ENCODE results near the gene HLA-DQA2.
"Not testable (repeated sequence)": the region's sequence is repeated elsewhere in the genome, so short reads cannot be mapped to it uniquely, and the experiment has no call there.

Gene HLA-DQA2

GRCh38 chr6:32741031-32741960 is at the start of gene HLA-DQA2:
TSS of gene HLA-DQA2 (plus strand) at chr6:32741391. CDS start at chr6:32741444, 53 bp downstream.
- DNase-seq, result no peak

GRCh38 chr6:32692019-32692418 is 49.2 kb upstream of the HLA-DQA2 start:
- DNase-seq, result peak; percentile 68

GRCh38 chr6:32697031-32697430 is 44.2 kb upstream of the HLA-DQA2 start:
- no peak for DNase-seq

DNA sequence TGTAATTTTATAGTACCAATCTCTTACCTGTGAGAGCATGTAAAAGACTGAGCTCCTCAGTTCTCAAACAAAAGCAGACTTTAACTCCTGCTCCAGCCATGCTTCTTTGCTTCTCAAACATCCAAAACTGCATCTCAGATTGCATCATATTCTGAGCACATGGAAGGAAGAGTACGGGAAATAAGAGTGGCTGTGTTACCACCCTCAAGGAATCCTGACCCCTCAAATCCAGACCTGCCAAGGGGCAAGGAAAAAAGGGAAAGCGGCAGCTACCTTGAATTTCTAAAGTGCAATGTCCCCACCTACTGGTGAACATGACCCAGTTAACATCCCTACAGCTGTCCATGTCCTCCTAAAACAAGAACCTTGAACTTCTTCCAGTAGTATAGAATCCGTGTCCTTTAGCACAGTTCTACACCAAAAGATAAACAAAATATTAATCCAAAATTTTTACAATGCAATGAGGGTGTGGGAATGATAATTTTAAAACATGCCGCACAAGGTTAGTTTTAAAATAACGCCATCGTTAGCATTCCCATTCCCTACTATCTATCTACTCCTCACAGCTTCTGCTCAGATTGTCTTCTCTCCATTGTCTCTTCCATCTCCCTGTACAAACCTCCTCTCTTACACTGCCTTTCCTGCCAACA is 40.7 kb upstream of the HLA-DQA2 start:
- DNase-seq, result peak; percentile 48

GRCh38 chr6:32703347-32703746 is 37.8 kb upstream of the HLA-DQA2 start:
- no peak for DNase-seq

DNA sequence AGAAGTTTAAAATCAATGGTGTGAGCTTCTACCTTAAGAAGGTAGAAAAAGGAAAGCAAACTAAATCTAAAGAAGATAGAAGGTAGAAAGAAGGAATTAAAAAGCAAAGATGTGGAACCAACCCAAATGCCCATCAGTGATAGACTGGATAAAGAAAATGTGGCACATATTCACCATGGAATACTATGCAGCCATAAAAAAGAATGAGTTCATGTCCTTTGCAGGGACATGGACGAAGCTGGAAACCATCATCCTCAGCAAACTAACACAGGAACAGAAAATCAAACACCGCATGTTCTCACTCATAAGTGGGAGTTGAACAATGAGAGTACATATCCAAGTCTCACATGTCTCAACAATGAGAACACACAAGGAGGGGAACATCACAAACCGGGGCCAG is 36.0 kb upstream of the HLA-DQA2 start:
- not testable (repeated sequence) for DNase-seq

GRCh38 chr6:32709625-32710024 is 31.6 kb upstream of the HLA-DQA2 start:
- no peak for DNase-seq

- no peak for DNase-seq
These were observed 27.9 kb upstream of the HLA-DQA2 start for GRCh38 chr6:32713241-32713640.

- no peak for DNase-seq
These were observed 24.8 kb upstream of the HLA-DQA2 start for GRCh38 chr6:32716396-32716795.

DNA sequence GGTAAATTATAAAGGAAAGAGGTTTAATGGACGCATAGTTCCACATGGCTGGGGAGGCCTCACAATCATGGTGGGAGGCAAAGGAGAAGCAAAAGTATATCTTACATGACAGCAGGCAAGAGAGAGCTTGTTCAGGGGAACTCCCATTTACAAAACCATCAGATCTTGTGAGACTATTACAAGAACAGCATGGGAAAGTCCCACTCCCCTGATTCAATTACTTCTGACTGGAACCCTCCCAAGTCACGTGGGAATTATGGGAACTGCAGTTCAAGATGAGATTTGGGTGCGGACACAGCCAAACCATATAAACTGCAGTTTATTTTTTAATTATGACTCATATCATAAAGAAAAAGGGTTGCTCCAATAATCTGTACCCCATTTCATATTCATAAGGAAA is 22.3 kb upstream of the HLA-DQA2 start:
- DNase-seq, result no peak

GRCh38 chr6:32738126-32738525 is 3.1 kb upstream of the HLA-DQA2 start:
- DNase-seq, result no peak

DNA sequence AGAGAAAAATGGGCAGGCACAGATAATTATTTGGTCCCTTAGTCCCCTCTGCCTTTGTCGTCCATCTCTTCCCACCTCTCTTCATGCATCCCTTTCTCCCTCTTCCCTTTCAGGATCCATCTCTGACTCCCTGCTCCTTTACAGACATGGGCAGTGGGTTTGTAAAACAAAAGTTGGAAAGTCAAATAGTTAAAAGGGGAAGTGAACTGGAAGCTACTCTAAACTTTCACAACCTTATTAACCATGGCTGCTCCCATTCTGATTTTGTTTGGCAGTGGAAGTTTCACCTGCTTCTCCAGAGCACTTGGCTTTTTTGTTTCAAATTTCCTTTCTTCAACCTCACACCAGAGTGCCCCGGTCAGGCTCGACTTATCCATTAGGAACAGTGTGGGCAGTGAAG is 1.2 kb downstream of the HLA-DQA2 start:
- DNase-seq, result no peak

DNA sequence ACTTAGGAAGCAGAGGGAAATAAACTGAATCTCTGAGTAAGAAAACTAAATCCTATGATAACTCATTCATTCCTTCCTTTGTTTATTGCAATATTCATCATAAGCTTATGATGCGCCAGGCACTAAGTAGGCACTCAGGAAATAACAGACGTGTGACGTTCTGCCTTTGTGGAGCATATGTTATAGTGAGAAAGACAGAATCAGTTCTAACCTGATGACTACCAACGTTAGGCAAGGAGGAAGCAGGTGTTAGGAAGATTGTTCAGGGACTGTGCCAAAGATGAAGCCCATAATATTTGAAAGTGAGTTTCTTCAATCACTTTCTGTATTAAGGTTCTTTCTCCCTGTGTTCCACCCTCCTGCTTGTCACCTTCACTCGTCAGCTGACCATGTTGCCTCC is 3.6 kb downstream of the HLA-DQA2 start:
- DNase-seq, result no peak

DNA sequence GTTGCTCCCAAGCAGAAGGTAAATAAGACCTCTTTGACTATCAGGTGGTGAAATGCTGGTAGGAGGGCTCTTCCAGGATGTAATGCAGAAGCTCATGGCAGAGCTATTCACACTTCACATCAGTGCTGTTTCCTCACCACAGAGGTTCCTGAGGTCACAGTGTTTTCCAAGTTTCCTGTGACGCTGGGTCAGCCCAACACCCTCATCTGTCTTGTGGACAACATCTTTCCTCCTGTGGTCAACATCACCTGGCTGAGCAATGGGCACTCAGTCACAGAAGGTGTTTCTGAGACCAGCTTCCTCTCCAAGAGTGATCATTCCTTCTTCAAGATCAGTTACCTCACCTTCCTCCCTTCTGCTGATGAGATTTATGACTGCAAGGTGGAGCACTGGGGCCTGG is 4.5 kb downstream of the HLA-DQA2 start:
- not testable (repeated sequence) for DNase-seq

DNA sequence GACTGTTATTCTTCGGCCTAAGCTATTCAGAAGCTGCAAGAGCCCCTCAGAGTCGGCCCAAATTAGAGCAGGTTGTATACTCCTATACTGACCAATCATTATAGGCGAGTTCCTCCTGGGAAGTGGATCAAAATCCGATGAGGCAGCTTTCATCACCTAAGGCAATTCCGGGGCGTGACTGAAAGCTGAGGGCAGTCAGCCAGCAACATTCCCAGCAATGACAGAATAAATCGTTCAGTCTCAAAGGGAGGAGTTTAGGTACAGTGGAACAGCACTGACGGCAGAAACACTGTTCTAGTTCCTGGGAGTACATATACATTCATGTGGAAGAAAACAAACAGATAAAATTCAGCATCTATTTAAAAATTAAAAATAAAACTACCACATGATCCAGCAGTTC is 11.4 kb downstream of the HLA-DQA2 start:
- DNase-seq, result no peak

DNA sequence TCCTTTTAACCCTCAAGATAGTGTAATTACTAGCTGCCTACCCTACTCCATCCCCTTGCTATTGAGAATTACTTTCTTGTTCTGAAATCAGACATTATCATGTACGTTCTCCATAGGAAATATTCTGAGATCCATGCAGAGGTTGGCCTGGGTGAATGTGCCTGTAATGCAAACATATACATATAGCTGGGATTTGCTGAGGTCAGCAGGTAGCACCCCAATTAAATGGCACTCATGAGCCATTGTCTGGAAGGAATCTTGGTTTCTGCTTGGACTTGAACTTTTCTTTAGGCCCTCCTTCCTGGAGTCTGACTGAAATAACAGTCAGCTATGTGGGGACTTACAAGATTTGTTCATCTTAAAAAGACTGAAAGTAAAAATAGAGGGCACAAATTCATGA is 18.5 kb downstream of the HLA-DQA2 start:
- no peak for DNase-seq

DNA sequence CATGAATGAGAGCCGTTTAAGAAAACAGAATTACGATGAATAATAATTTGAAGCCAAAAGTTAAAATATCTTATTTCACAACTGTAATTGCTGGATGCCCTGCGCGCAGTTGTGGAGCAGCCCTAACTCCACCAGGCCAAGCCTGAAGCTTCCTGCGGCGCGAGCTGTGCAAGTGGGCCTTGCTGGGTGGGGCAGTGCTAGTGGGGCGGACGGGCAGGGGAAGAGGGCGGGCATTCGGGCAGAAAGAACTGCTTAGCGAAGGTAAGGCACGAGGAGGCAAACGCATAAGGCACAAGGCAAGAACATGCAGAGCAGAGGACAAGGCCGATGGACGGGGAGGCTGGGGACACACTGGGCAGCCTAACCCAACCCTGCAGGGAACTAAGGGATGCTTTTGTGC is 19.9 kb downstream of the HLA-DQA2 start:
- no peak for DNase-seq

DNA sequence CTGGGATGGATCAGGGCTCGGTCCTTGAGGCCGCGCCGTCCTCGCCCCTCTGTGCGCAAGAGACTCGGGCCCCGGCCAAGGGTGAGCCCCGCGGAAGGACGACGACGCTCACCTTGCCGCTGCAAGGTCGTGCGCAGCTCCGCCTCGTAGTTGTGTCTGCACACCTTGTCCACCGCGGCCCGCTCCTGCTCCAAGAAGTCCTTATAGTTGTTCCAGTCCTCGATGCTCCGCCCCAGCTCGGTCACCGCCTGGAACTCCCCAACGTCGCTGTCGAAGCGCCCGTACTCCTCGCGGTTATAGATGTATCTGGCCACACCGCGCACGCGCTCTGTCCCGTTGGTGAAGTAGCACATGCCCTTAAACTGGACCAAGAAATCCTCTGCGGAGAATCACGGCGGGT is 20.4 kb downstream of the HLA-DQA2 start:
- DNase-seq, result no peak

DNA sequence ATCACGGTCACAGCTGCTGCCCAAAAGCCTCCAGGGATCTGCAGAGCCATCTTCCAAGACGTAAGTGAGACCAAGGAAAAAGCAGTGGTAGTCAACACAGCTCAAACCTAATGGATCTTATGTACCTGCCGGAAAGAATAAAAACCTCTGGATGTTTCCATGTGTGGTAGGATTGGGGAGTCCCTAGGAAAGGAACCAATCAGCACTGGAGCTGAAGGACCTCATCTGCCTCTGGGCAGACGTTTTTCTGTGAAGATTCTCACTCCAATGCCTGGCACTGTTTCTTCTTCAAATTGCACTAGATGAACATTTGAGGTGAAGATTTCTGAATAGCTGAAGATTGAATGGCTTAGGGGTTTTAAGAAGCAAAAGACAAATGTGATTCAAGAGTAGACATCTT is 22.2 kb downstream of the HLA-DQA2 start, which contains the start of gene HLA-DQB2:
TSS of gene HLA-DQB2 (minus strand) at position 112 of the 400 bp plus-strand sequence. CDS start at position 50, 62 bp downstream.
- DNase-seq, result no peak

GRCh38 chr6:32764048-32764447 is 22.9 kb downstream of the HLA-DQA2 start:
- DNase-seq, result no peak

GRCh38 chr6:32772656-32773055 is 31.5 kb downstream of the HLA-DQA2 start:
- DNase-seq, result no peak

GRCh38 chr6:32774426-32774825 is 33.2 kb downstream of the HLA-DQA2 start:
- DNase-seq, result no peak

GRCh38 chr6:32775071-32775470 is 33.9 kb downstream of the HLA-DQA2 start:
- DNase-seq, result no peak

DNA sequence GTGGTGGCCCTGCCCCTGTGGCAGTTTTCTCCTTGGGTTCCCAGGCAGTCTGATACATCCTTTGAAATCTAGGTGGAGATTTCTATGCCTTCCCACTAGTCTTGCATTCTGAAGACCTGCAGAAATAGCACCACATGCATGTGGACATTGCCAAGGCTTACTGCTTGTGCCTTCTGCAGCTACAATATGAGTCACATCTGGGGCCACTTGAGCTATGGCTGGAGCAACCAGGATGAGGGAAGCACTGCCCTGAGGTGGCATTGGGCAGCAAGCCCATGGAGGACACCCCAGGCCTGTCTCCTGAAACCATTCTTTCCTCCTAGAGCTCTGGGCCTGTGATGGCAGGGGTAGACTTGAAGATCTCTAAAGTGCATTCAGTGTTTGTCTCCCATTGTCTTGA is 37.8 kb downstream of the HLA-DQA2 start:
- no peak for DNase-seq
